NCI-H345 (cell line): ENCODE results near the gene SHC1.
"Not testable (repeated sequence)": the region's sequence is repeated elsewhere in the genome, so short reads cannot be mapped to it uniquely, and the experiment has no call there.

Source experiments
- DNase-seq: peaks from one replicate; lab custom pipeline; 2025; lab: John Stamatoyannopoulos, UW

The SHC1 gene

GRCh38 chr1:154995301-154995983, 24.9 kb upstream of the SHC1 start:
- not testable (repeated sequence) for DNase-seq

GRCh38 chr1:154994591-154994990, 24.0 kb upstream of the SHC1 start:
- no peak for DNase-seq

GRCh38 chr1:154994269-154994587, 23.7 kb upstream of the SHC1 start:
- DNase-seq, result no peak

GRCh38 chr1:154993572-154994268, 23.2 kb upstream of the SHC1 start, which contains the start of gene LENEP:
TSS of gene LENEP (plus strand) at chr1:154993586. CDS start at chr1:154993608, 22 bp downstream.
- DNase-seq, result no peak

- DNase-seq, result peak; percentile 41
These were observed 22.4 kb upstream of the SHC1 start for GRCh38 chr1:154992721-154993571.

- DNase-seq, result no peak
These were observed 19.7 kb upstream of the SHC1 start for GRCh38 chr1:154990276-154990675.

- DNase-seq, result no peak
These were observed 18.8 kb upstream of the SHC1 start for GRCh38 chr1:154989195-154989860.

- DNase-seq, result no peak
These were observed 17.8 kb upstream of the SHC1 start for GRCh38 chr1:154988058-154988954.

GRCh38 chr1:154987326-154987725, 16.8 kb upstream of the SHC1 start:
- DNase-seq, result no peak

- DNase-seq, result not testable (repeated sequence)
These were observed 16.2 kb upstream of the SHC1 start for GRCh38 chr1:154986736-154987135.

GRCh38 chr1:154983776-154984466, 13.4 kb upstream of the SHC1 start:
- DNase-seq, result no peak

GRCh38 chr1:154982897-154983648, 12.5 kb upstream of the SHC1 start, which contains the start of gene FLAD1:
TSS of gene FLAD1 (plus strand) at chr1:154983344. CDS start at chr1:154983695, 351 bp downstream.
- DNase-seq, result peak; percentile 100

- no peak for DNase-seq
These were observed 11.8 kb upstream of the SHC1 start for GRCh38 chr1:154982341-154982740.

- no peak for DNase-seq
These were observed 7.8 kb upstream of the SHC1 start for GRCh38 chr1:154978360-154978759.

- not testable (repeated sequence) for DNase-seq
These were observed 7.2 kb upstream of the SHC1 start for GRCh38 chr1:154977762-154978161.

- peak; percentile 57 for DNase-seq
These were observed 5.0 kb upstream of the SHC1 start for GRCh38 chr1:154975409-154976059.

GRCh38 chr1:154974808-154975408, 4.4 kb upstream of the SHC1 start:
- DNase-seq, result peak; percentile 100

GRCh38 chr1:154974102-154974807, 3.7 kb upstream of the SHC1 start, which contains the start of gene CKS1B:
TSS of gene CKS1B (plus strand) at chr1:154974681. CDS start at chr1:154974746, 65 bp downstream.
- DNase-seq, result peak; percentile 100
